Left lobe of liver (tissue), 2 donors: ENCODE measurements around the gene GABRR3. TPM values are rescaled to one million over a fixed set of nuclear protein-coding genes. Genes with fewer than 3 reads are reported as not detected.
A peak's percentile ranks its signal among the peaks of the same experiment; 100 is the strongest.

Experiments used
- ATAC-seq: fragments of 200-7000 bp; cut with Tn5 transposase; one replicate; pipeline ENCODE4 v1.9.1; 2020; ENCODE audit warnings: mild to moderate bottlenecking, moderate library complexity
- DNase-seq: peaks from one replicate; pipeline ENCODE4 v3.0.0-alpha.2; 2020; ENCODE audit warnings: low spot score
- total RNA-seq: library from RNA; stranded (reverse); gene quantifications from one replicate; pipeline ENCODE4 v1.2.1, GENCODE V29; 2021
- donor health status: DM: no; HTN: no; CAD: no; lungs with moderate emphysema.
- donor health status: DM: no; HTN: yes; CAD: no.

GABRR3 gene
- total RNA-seq, result not detected

GRCh38 chr3:98035208-98035607, at the start of gene GABRR3:
TSS of gene GABRR3 (minus strand) at chr3:98035315. CDS start at chr3:98034987, 328 bp downstream.
- no peak for DNase-seq
- ATAC-seq, result no peak

DNA sequence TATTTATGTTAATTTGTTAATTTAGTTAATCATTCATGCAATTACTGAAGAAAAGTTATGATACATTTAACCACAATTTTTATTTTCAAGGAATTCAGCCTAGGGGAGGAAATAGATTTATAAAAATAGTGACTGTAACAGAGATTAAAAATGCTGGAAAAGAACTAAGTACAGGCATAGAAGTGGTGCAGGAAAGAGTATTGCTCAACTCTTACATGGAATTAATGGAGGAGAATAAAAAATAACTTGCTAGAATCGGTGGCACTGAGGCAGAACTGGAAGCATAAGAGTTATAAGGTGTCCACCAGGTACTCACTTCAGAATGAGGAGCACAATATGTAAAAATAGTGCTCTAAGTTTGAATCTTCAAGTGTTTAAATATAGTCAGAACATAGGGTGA, 38.4 kb upstream of the GABRR3 start:
- no peak for DNase-seq
- no peak for ATAC-seq

DNA sequence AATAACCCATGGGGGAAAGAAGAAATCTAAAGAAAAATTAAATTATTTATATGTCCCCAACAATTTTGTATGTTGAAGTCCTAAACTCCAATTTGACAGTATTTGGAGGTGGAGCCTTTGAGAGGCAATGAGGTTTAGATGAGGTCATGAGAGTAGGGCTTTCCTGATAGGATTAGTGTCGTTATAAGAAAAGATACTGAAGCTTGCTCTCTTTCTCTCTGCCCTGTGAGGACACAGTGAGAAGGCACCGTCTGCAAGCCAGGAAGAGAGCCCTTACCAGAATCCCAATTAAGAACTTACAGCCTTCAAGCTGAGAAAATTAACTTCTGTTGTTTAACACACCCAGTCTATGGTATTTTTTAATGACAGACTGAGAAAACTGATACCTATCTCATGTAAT, 35.7 kb upstream of the GABRR3 start:
- DNase-seq (no peak), ATAC-seq (no peak)

- ATAC-seq, result no peak
- DNase-seq, result no peak
These were observed 33.7 kb upstream of the GABRR3 start for GRCh38 chr3:98068824-98069223.

GRCh38 chr3:98058244-98058960, 23.3 kb upstream of the GABRR3 start:
- ATAC-seq (no peak), DNase-seq (no peak)

- no peak for ATAC-seq
- DNase-seq, result no peak
These were observed 22.5 kb upstream of the GABRR3 start for GRCh38 chr3:98057631-98058030.

DNA sequence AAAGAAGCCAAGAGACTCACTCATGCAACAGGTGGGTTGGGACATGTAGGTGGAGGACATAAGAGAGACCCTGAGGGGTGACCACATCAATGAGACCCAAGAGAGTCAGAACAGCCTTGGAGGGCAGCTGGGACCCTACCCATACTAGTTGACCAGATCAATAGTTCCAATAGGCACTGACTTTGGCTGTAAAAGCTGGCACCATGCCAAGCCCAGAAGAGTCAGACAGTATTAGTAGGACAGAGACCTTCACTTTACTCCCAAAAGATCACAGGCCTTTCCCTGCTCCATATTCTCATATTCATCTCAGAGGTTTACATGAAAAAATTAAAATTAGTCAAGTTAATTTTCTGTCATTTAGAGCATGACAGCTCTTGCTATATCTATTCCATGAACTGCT, 20.9 kb upstream of the GABRR3 start:
- DNase-seq, result no peak
- ATAC-seq, result no peak

DNA sequence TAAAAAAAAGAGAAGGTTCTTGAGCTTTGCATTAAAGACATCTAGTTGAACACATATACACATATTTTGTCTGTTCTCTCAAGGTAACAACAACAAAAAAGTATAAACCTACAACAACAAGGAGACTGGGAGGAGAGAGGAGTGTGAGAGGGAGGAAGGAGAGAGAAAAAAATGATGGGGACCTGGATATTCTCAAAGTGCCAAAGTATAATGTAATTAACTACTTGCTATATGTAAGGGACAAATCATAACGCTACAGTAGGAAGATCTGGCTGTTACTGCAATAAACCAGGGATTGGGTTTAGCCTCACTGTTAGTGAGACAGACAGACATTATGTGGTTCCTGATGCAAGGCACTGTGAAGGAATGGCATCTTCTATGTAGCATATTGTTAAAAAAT, 14.2 kb upstream of the GABRR3 start:
- ATAC-seq (no peak), DNase-seq (no peak)

DNA sequence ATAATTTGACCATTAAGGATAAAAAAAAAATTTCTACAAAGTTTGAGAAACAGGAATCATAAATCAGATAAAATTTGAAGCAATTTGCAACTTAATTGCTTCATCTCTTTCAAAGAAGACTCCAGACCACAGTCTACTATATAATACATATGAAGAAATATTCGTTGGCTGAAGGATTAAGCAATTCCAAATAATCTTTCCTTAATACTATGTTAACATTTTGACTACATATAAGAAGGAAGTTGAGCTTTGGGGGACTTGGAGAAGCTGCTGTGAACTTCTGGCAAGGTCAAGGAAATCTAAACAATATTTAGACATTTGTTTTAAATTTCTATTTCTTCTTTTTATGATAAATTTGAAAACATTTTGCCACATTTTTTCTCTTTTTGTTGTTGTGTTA, 13.5 kb upstream of the GABRR3 start:
- no peak for ATAC-seq
- DNase-seq, result no peak

- no peak for ATAC-seq
- DNase-seq, result no peak
These were observed 6.2 kb upstream of the GABRR3 start for GRCh38 chr3:98041350-98041749.

DNA sequence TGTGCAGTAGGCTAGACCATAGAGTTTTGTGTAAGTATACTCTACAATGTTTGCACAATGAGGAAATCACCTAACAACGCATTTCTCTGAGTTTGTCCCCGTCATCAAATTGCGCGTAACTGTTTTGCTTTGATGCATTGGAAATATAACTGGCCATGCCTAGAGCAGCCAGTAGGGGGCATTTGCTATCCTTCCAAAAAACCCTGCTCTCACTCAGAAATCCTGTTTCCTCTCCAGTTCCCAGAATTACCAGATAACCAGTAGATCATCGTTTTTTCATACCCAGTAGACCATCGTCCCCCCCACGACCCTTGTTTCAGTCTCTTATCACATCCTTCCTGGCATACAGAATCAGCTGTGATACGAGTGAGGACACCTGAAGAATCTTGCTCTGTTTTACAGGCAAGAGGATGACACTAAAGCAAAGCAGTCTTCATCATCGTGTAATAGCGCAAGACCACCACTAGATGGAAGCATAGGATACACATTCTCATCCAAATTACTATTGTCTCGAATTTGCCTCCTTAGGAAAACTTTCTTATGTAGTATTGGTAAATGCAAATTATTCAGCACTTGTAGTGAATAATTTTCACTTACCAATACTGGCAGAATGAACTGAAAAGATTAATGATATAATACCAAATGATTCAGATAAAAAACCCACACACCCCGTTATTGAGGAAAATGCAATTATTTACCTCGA, 4.4 kb upstream of the GABRR3 start:
- peak; percentile 55 for DNase-seq
- ATAC-seq, result peak; percentile 100

- ATAC-seq (no peak), DNase-seq (no peak)
These were observed 3.8 kb upstream of the GABRR3 start for GRCh38 chr3:98038876-98039275.

- ATAC-seq (no peak), DNase-seq (no peak)
These were observed 3.2 kb upstream of the GABRR3 start for GRCh38 chr3:98038286-98038685.

GRCh38 chr3:98034486-98034885, 629 bp downstream of the GABRR3 start:
- DNase-seq (no peak), ATAC-seq (no peak)

GRCh38 chr3:98034036-98034435, 1.1 kb downstream of the GABRR3 start:
- DNase-seq (no peak), ATAC-seq (no peak)

- DNase-seq (no peak), ATAC-seq (no peak)
These were observed 2.2 kb downstream of the GABRR3 start for GRCh38 chr3:98032904-98033303.

- no peak for ATAC-seq
- no peak for DNase-seq
These were observed 2.9 kb downstream of the GABRR3 start for GRCh38 chr3:98032265-98032664.

DNA sequence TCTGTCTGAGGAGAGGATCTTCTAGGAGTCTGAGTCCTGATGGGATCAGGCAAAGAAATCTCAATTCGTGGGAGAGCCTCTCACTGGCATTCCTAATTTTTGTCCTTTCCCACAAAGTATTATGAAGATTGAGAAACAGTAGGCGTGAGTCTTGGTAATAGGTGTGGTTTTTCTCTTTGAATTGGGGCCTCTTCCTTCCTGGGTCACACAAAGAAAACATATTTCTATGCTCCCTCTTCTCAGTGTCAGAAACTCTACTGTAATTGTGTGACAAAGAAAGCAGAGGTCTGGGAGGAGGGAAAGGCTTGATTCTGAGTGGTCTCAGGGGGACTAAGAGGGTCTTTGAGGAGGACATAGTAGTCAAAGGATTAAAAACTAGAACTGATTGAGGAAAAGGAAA, 6.0 kb downstream of the GABRR3 start:
- ATAC-seq, result no peak

DNA sequence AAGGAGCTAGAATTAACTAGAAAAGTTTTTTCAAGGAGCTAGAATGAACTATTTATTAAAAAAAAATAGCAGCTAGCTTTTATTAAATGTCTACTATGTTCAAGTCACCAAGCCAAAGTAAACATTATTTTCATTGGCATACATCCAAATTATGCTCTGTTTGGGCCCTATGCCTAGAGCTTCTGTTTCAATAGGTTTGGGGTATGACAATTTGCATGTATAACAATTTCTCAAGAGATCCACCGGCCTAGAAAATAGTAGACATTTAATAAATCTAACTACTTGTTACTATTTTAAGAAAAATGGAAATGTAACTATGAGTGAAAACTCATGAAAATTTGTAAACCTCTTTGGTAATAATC, 8.0 kb downstream of the GABRR3 start:
- ATAC-seq (no peak), DNase-seq (no peak)

More for the DNA sequence above, 6.0 kb downstream of the GABRR3 start:
- no peak for DNase-seq

- ATAC-seq (no peak), DNase-seq (no peak)
These were observed 8.6 kb downstream of the GABRR3 start for GRCh38 chr3:98026425-98027084.

GRCh38 chr3:98025392-98025945, 9.6 kb downstream of the GABRR3 start:
- DNase-seq (no peak), ATAC-seq (no peak)
